ENCODE data around the gene CAMK1D.

- TF ChIP-seq, protein P1, sequence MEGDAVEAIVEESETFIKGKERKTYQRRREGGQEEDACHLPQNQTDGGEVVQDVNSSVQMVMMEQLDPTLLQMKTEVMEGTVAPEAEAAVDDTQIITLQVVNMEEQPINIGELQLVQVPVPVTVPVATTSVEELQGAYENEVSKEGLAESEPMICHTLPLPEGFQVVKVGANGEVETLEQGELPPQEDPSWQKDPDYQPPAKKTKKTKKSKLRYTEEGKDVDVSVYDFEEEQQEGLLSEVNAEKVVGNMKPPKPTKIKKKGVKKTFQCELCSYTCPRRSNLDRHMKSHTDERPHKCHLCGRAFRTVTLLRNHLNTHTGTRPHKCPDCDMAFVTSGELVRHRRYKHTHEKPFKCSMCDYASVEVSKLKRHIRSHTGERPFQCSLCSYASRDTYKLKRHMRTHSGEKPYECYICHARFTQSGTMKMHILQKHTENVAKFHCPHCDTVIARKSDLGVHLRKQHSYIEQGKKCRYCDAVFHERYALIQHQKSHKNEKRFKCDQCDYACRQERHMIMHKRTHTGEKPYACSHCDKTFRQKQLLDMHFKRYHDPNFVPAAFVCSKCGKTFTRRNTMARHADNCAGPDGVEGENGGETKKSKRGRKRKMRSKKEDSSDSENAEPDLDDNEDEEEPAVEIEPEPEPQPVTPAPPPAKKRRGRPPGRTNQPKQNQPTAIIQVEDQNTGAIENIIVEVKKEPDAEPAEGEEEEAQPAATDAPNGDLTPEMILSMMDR (IDR thresholded peaks at IDR 0.05; ENCODE audit: low read depth, low read length, poor library complexity, severe bottlenecking): no peak
- no peak for TF ChIP-seq EZH2phosphoT487 (IDR thresholded peaks at IDR 0.05; ENCODE audit: borderline replicate concordance, low read length)
Measured at GRCh38 chr10:12319076-12319475, 30.3 kb upstream of the CAMK1D start.

Data from DOHH2 (cell line).